Activated CD8-positive, alpha-beta T cell treated with anti-CD3 and anti-CD28 coated beads for 36 hours (primary cell): ENCODE results near the gene ADAT3. TPM values are rescaled to one million over a fixed set of nuclear protein-coding genes. Genes with fewer than 3 reads are reported as not detected.

Source experiments
- ATAC-seq: fragments of 200-7000 bp; cut with Tn5 transposase; one replicate; pipeline ENCODE4 v1.10.0; 2021; ENCODE audit warnings: mild to moderate bottlenecking, moderate library complexity
- CTCF ChIA-PET: fragments of 350-600 bp; sonication (Branson Sonifier 250); formaldehyde crosslinking; loops from one replicate; lab custom pipeline; 2021; ENCODE audit warnings: antibody characterized with exemption; lab: Charles Lee
- POLR2A ChIA-PET: fragments of 350-600 bp; sonication (Branson Sonifier 250); formaldehyde crosslinking; loops from one replicate; lab custom pipeline; 2021; ENCODE audit warnings: antibody characterized with exemption; lab: Charles Lee
- DNase-seq: peaks from one replicate; pipeline ENCODE4 v3.0.0-alpha.2; 2020
- H3K27ac Mint-ChIP-seq: one replicate; pipeline ENCODE4 v1.8.0; 2021; ENCODE audit warnings: mild to moderate bottlenecking, mixed read lengths
- H3K27me3 Mint-ChIP-seq: one replicate; pipeline ENCODE4 v1.8.0; 2021; ENCODE audit warnings: mixed read lengths
- H3K36me3 Mint-ChIP-seq: one replicate; pipeline ENCODE4 v1.8.0; 2021; ENCODE audit warnings: low read depth, mixed read lengths
- H3K4me1 Mint-ChIP-seq: one replicate; pipeline ENCODE4 v1.8.0; 2021; ENCODE audit warnings: low read depth, mixed read lengths
- H3K4me3 Mint-ChIP-seq: one replicate; pipeline ENCODE4 v1.8.0; 2021; ENCODE audit warnings: mild to moderate bottlenecking, moderate library complexity, mixed read lengths
- H3K9me3 Mint-ChIP-seq: one replicate; pipeline ENCODE4 v1.8.0; 2021; ENCODE audit warnings: mixed read lengths
- CTCF ChIP-seq: fragments of 200-600 bp; IDR thresholded peaks from one replicate; pipeline ENCODE4 v1.8.0; 2022; ENCODE audit warnings: antibody characterized with exemption, mild to moderate bottlenecking
- intact Hi-C: fragments of 100-400 bp; cut with micrococcal nuclease; formaldehyde crosslinking; loops from one replicate; pipeline ENCODE4 v1.10.0; 2022
- total RNA-seq, 2 experiments: library from RNA; stranded (reverse); gene quantifications; one replicate each; pipeline ENCODE4 v1.2.3, GENCODE V29; 2021

Gene ADAT3
- total RNA-seq, 2 experiments from 2014 or later, result 5.3 to 6.7 TPM

GRCh38 chr19:1913781-1914577 is 8.8 kb downstream of the ADAT3 start:
- Mint-ChIP-seq H3K27me3 (no peaks in the 10 kb centered on the region), H3K9me3 (no peaks in the 10 kb centered on the region), H3K4me3 (no peak overlapping the region), H3K27ac (no peak overlapping the region), H3K36me3 (peaks cover 2% of the 10 kb centered on the region), H3K4me1 (peaks cover 14% of the 10 kb centered on the region)
- no peak for TF ChIP-seq CTCF
- ChIA-PET CTCF (interaction anchor here (0.9 kb wide), 1 partner anchor 32 kb away, joined by 3 read pairs; no protein-coding TSS in a partner anchor), POLR2A (no interaction called here)
- DNase-seq (no peak), ATAC-seq (no peak)
- intact Hi-C loops, result no loop called here

- ATAC-seq, result no peak
- TF ChIP-seq CTCF, result no peak
- no peak overlapping the region for H3K4me3 Mint-ChIP-seq
- ChIA-PET CTCF (no interaction called here), POLR2A (no interaction called here)
- H3K9me3 Mint-ChIP-seq, result no peaks in the 10 kb centered on the region
- H3K36me3 Mint-ChIP-seq, result peaks cover 2% of the 10 kb centered on the region
- no peaks in the 10 kb centered on the region for H3K27me3 Mint-ChIP-seq
- H3K4me1 Mint-ChIP-seq, result peaks cover 5% of the 10 kb centered on the region
- intact Hi-C loops, result no loop called here
- H3K27ac Mint-ChIP-seq, result no peak overlapping the region
- DNase-seq, result no peak
These were observed 9.7 kb downstream of the ADAT3 start for GRCh38 chr19:1914826-1915341.

- H3K9me3 Mint-ChIP-seq, result no peaks in the 10 kb centered on the region
- no peak for TF ChIP-seq CTCF
- ChIA-PET POLR2A (interaction anchor here (0.6 to 1.1 kb wide), 3 partner anchors 11 to 72 kb away, joined by 3 read pairs; no protein-coding TSS in a partner anchor), CTCF (interaction anchor here (1.5 kb wide), 1 partner anchor 12 kb away, joined by 5 read pairs; no protein-coding TSS in a partner anchor)
- H3K4me1 Mint-ChIP-seq, result no peaks in the 10 kb centered on the region
- DNase-seq (no peak), ATAC-seq (no peak)
- no peak overlapping the region for H3K27ac Mint-ChIP-seq
- intact Hi-C loops, result no loop called here
- no peaks in the 10 kb centered on the region for H3K27me3 Mint-ChIP-seq
- H3K36me3 Mint-ChIP-seq, result peaks cover 4% of the 10 kb centered on the region
- no peak overlapping the region for H3K4me3 Mint-ChIP-seq
These were observed 11.9 kb downstream of the ADAT3 start for GRCh38 chr19:1917146-1917545.

- H3K4me1 Mint-ChIP-seq, result peaks cover under 1% of the 10 kb centered on the region
- CTCF ChIA-PET, result no interaction called here
These were observed 12.7 kb downstream of the ADAT3 start for GRCh38 chr19:1917926-1918325.

More at GRCh38 chr19:1917926-1918325, 12.7 kb downstream of the ADAT3 start:
- intact Hi-C loops, result no loop called here
- H3K36me3 Mint-ChIP-seq, result peaks cover 4% of the 10 kb centered on the region
- POLR2A ChIA-PET, result interaction anchor here (1.1 to 1.2 kb wide), 2 partner anchors 41 to 46 kb away, joined by 3 read pairs; no protein-coding TSS in a partner anchor
- no peak overlapping the region for H3K27ac Mint-ChIP-seq
- no peaks in the 10 kb centered on the region for H3K27me3 Mint-ChIP-seq
- TF ChIP-seq CTCF, result no peak
- ATAC-seq (no peak), DNase-seq (no peak)
- H3K9me3 Mint-ChIP-seq, result no peaks in the 10 kb centered on the region
- H3K4me3 Mint-ChIP-seq, result no peak overlapping the region
